Measurements from ENCODE around the gene ZNF215.

ZNF215 gene

GRCh38 chr11:6925007-6925577 is 1.1 kb upstream of the ZNF215 start:
- no peak for TF ChIP-seq CTCF (conservative IDR thresholded peaks at IDR 0.05)
- H3K27ac ChIP-seq = no peak overlapping the region

GRCh38 chr11:6925636-6926207 is 504 bp upstream of the ZNF215 start:
- TF ChIP-seq CTCF (conservative IDR thresholded peaks at IDR 0.05) = no peak
- no peak overlapping the region for H3K27ac ChIP-seq

- H3K27ac ChIP-seq = no peak overlapping the region
These were observed 898 bp downstream of the ZNF215 start for GRCh38 chr11:6927030-6927617.

GRCh38 chr11:6928916-6929315 is 2.7 kb downstream of the ZNF215 start:
- TF ChIP-seq CTCF (conservative IDR thresholded peaks at IDR 0.05) = no peak

More at GRCh38 chr11:6927030-6927617, 898 bp downstream of the ZNF215 start:
- no peak for TF ChIP-seq CTCF (conservative IDR thresholded peaks at IDR 0.05)

GRCh38 chr11:6931146-6931713 is 5.0 kb downstream of the ZNF215 start:
- H3K27ac ChIP-seq = no peak overlapping the region
- no peak for TF ChIP-seq CTCF (conservative IDR thresholded peaks at IDR 0.05)

More at GRCh38 chr11:6928916-6929315, 2.7 kb downstream of the ZNF215 start:
- H3K27ac ChIP-seq = no peak overlapping the region

GRCh38 chr11:6932145-6932544 is 5.9 kb downstream of the ZNF215 start:
- no peak overlapping the region for H3K27ac ChIP-seq
- TF ChIP-seq CTCF (conservative IDR thresholded peaks at IDR 0.05) = no peak

- TF ChIP-seq CTCF (conservative IDR thresholded peaks at IDR 0.05) = no peak
These were observed 15.7 kb downstream of the ZNF215 start for GRCh38 chr11:6941970-6942369.

More at GRCh38 chr11:6941970-6942369, 15.7 kb downstream of the ZNF215 start:
- H3K27ac ChIP-seq = no peak overlapping the region

All from VCaP (cell line).